CD4-positive, alpha-beta T cell treated with Interleukin-21 for 1 hour (primary cell): Measurements from ENCODE around the gene MFSD11.
"Not testable (repeated sequence)": the region's sequence is repeated elsewhere in the genome, so short reads cannot be mapped to it uniquely, and the experiment has no call there.

ENCODE experiments used
- DNase-seq: peaks from one replicate; pipeline ENCODE4 v3.0.0-alpha.2; 2020

MFSD11 gene

DNA sequence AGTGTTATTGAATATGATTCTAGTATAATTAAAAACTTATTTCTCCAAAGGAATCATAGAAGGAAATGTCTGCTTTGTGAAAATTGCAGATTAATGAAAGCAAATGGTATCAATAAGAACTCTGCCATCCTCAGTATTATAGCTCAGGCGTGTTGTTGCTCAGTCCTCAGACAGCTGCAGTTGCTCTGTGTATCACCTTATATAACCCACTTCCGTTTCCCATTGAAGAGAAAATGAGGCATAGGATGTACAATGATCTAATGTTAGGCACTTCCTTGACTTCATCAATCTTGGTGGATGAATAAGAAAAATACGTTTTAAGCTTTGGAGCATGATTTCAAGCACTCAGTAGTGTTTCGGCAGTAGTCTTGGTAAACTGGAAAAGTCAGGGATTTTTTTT is 14.1 kb downstream of the MFSD11 start:
- peak; percentile 67 for DNase-seq

- peak; percentile 62 for DNase-seq
Observed at GRCh38 chr17:76753061-76753961, 15.4 kb downstream of the MFSD11 start.

DNA sequence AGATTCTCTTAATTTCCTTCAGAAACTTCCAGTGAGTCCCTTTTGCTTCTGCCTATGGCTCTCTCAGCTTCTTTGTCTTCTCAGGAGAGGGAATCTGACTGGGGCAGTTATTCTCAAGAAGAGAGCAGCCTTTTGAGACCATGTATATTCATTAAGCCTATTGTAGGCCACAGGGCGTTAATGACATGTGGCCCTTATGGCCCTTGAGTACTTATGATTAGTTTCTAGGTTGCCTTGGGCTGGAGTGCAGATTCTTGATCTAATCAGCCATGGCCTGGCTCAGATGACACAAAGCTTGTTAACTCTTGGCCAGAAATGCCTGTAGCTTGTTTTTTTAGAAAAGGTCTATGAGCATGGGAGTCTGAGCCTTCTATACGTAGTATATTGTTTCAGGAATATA is 17.4 kb downstream of the MFSD11 start:
- DNase-seq = no peak

DNA sequence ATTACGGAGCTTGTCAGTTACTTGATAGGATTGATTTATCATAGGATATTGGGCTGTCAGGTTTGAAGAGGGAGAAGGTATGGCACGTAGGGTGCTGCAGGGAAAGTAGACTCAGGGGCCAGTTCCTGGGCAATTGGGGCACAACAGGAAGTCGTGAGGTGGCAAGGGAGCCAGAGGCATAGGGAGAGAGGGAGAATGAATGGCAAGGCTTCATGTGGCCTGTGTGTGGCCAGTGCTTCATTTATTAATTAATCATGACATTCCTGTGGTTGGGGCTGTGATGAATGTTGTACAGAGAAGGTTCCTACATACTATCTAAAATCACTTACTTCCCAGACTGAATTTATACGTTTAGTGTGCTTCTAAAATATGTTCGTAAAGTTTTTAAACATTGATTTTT is 19.3 kb downstream of the MFSD11 start:
- DNase-seq = no peak

GRCh38 chr17:76758570-76758969 is 20.7 kb downstream of the MFSD11 start:
- DNase-seq = no peak

GRCh38 chr17:76772842-76773525 is 35.1 kb downstream of the MFSD11 start:
- DNase-seq = peak; percentile 76

GRCh38 chr17:76775021-76775600 is 37.2 kb downstream of the MFSD11 start:
- no peak for DNase-seq

DNA sequence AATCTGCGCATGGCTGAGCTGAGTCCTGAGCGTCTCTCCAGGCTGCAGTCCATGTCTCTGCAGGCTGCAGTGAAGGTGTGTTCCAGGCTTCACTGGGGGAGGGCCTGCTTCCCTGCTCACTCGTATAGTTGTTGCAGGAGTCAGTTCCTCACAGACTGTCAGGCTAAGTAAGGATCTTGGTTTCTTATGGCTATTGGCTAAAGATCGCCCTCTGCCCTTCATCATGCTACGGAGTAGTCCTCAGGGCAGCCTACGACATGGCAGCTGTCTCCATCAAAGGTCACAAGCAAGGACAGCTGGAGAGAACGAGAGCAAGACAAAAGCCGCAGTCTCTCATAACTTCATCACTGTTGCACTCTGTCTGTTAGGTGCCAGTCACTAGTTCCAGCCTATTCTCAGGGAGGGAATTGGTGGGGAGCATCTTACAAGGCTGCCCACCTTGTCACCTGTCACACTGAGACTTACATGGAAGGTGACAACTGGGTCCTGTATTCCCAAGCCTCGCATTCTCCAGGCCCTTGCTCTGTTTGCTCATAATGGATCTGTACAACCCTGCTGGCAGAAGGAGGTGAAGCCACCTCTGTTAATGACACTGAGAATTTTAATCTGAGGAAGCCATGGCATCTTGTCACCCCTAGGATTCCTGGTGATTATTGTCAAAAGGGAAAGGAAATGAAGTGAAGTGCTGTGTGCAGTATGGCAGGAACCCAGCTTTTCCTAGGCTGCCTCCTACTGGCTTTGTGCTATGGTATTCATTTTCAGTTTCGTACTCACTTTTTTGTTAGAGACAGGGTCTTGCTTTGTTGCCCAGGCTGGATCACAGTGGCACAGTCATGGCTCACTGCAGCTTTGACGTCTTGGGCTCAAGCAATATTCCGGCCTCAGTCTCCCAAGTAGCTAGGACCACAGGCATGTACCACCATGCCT is 43.4 kb downstream of the MFSD11 start:
- peak; percentile 25 for DNase-seq

DNA sequence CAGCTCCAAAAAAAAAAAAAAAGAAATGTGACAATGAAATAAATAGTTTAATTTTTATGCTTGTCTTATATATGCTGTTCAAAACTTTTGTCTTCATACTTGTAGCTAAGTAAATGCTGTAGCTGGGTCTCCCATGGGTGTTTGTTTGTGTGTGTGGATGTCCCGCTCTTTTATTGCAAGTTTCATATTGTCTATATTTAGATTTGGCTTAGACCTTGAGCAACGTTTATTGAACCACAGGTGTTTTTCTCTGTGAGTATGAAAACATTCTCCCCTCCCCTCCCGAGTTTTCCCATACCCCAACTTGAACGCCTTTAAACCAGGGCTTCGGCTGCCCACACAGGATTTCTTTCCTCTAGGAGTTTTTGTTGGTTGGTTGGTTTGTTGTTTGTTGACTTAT is 45.2 kb downstream of the MFSD11 start:
- no peak for DNase-seq

DNA sequence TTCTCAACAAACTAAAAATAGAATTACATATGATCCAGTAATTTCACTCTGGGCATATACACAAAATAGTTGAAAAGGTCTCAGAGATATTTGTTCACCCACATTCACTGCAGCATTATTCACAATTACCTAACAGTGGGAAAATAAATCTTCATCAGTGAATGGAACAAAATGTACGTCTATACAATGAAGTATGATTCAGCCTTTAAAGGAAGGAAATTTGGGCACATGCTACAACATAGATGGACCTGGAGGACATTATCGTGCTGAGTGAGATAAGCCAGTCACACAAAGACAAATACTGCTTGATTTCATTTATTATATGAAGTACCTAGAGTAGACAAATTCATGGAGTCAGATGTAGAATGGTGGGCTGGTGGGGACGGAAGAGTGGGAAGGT is 47.0 kb downstream of the MFSD11 start:
- no peak for DNase-seq

DNA sequence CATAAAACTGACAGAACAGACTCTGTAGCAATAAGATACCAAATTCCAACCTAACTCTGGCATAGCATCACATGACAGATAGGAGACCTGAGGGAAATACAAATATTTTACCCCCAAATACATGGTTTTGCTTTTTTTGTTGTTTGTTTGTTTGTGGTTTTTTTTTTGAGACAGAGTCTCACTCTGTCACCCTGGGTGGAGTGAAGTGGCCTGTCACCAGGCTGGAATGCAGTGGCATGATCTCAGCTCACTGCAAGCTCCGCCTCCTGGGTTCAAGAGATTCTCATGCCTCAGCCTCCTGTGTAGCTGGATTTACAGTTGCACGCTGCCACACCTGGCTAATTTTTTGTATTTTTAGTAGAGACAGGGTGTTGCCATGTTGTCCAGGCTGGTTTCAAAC is 49.9 kb downstream of the MFSD11 start:
- DNase-seq = not testable (repeated sequence)

DNA sequence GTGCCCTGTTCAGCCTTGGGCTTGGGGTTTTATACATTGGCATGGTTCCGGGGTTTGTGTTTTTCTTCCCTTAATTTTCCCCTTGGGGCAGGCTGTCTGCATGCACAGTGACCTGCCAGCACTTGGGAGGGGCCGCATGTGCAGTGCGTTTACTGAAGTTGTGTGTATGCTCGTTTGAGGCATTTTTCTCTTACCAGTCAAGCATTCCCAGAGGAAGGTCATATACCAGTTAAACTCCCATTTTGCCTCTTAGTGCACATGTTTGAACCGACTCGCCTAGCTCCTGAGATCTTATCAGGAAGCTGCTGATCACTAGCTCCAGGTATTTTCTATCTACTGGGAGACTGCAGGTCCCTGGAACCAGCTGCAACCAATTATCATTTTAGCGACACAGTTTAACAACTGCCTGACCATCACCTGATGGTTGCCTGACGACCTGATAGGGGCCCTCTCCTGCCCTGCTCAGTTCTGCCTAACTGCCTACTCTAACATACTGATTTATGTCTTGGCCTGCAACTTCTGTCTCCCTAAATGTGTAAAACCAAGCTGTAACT is 51.4 kb downstream of the MFSD11 start:
- no peak for DNase-seq

- peak; percentile 28 for DNase-seq
Observed at GRCh38 chr17:76791053-76791980, 53.4 kb downstream of the MFSD11 start.

GRCh38 chr17:76792348-76792747 is 54.4 kb downstream of the MFSD11 start:
- no peak for DNase-seq

GRCh38 chr17:76793775-76794174 is 55.9 kb downstream of the MFSD11 start:
- no peak for DNase-seq

DNA sequence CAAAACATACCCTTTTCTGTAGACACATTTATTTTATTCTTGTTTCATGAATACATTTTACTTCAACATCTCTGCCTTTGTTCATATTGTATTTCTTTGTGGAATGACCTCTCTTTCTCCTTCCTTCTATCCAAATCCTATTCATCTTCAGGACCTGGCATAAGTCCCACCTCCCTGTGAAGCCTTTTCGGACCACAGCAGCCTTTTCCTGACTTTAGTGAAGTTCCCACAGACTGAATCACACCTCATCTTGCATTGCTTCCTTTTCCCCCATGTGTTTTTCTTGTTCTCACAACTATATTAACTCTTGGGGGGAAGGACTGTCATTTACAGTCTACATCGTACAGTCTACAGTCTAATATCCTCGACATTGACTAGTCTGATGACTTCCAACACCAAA is 58.2 kb downstream of the MFSD11 start:
- DNase-seq = no peak

DNA sequence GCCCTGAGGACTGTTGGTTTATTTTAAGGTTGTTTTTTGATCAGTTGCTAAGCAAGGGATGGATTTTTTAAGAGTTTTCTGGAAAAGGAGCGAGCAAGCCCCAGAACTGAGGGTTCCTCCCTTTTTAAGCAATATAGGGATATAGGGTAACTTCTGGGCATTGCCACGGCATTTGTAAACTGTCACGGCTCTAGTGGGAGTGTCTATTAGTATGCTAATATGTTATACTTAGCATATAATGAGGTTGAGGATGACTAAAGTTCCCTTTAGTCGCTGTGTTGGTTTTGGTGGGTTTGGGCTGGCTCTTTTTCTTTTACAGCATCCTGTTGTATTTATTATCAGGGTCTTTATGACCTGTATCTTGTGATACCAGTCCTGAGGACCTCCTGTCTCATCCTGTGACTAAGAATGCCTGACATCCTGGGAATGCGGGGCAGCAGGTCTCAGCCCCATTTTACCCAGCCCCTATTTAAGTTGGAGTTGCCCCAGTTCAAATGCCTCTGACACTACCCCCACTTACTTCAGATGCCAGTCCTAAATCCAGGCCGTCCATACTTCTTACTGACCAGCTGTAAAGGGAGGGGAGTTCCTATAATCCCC is 59.4 kb downstream of the MFSD11 start:
- DNase-seq = no peak

DNA sequence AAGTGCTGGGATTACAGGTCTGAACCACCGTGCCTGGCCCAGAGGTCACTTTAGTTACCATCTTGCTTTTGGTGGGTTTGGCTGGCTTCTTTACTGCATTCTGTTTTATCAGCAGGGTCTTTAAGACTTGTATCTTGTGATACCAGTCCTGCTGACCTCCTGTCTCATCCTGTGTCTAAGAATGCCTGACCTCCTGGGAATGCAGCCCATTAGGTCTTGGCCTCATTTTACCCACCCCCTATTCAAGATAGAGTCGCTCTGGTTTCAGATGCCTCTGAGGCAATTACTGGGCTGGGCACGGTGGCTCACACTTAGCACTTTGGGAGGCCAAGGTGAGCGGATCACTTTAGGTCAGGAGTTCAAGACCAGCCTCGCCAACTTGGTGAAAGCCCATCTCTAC is 63.8 kb downstream of the MFSD11 start:
- no peak for DNase-seq

DNA sequence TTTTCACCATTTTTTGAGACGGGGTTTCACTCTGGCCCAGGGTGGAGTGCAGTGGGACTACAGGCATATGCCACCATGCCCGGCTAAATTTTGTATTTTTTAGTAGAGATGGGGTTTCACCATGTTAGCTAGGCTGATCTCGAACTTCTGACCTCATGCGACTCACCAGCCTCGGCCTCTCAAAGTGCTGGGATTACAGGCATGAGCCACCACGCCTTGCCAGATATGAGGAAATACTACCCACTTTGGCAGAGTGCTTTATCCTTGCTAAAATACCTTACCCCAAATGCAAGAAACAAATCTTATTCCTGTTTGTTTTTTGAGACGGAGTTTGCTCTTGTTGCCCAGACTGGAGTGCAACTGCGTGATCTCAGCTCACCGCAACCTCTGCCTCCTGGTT is 67.4 kb downstream of the MFSD11 start:
- no peak for DNase-seq

DNA sequence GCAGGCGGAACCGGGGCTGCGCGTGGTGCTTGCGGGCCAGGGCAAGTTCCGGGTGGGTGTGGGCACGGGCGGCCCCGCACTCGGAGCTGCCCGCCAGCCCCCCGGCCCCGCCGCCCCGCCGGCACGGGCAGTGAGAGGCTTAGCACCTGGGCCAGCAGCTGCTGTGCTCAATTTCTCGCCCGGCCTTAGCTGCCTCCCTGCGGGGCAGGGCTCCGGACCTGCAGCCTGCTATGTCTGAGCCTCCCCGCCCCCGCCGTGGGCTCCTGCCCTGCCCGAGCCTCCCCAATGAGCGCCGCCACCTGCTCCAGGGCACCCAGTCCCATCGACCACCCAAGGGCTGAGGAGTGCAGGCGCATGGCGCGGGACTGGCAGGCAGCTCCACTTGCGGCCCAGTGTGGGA is 68.2 kb downstream of the MFSD11 start:
- DNase-seq = not testable (repeated sequence)

- DNase-seq = not testable (repeated sequence)
Observed at GRCh38 chr17:76806767-76807166, 68.8 kb downstream of the MFSD11 start.
